GM13977 (cell line): ENCODE results near the gene CRADD.
"Not testable (repeated sequence)": the region's sequence is repeated elsewhere in the genome, so short reads cannot be mapped to it uniquely, and the experiment has no call there.

Experiments
- DNase-seq: peaks from one replicate; pipeline ENCODE4 v3.0.0; 2012; ENCODE audit warnings: low spot score
- CTCF ChIP-seq: IDR thresholded peaks from 2 replicates; pipeline ENCODE4 v1.5.1; 2012; ENCODE audit warnings: mild to moderate bottlenecking, control low read depth; ENCODE audit not compliant: insufficient read depth; ENCODE audit errors: extremely low read depth, missing control alignments
- in situ Hi-C: fragments of 300-500 bp; cut with MboI; formaldehyde crosslinking; loops from one replicate; pipeline ENCODE4 v1.12.0; 2022; ENCODE audit warnings: low sequenced_read_pairs, low pct_unique_long_range_greater_than_20kb, mixed read lengths, inconsistent platforms; ENCODE audit not compliant: unreplicated experiment

CRADD gene

DNA sequence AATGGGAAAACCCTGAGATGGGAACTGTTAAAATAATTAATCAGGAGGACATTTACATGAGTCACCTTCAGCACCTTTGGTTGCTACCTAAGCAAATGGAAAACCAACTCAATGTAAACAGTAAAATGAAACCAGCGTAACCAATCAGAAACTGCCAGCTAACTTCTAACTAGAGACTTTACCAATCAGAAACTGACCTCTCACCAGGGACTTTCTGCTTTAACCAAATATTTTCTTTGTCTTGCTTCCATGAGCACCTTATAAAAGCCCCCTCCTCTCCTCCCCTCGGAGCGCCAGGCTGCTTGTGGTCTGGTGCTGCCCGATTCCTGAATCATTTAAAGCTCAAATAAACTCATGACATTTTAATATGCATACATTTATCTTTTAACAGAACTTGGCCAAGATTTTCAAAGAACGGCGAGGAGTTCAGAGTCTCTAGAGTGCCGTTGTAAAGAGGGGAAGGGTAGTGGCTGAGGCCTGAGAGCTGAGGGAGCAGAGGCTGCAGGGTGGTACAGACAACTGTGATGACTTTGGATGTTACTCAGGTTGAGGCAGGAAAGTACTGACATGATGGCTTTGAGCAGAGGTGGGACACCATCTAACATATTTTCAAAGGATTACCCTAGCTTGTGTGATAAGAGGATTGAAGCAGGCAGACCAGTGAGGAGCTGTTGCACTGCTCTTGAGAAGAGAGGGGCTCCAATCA lies 183.6 kb downstream of the CRADD start:
- DNase-seq: no peak
- TF ChIP-seq CTCF: no peak
- in situ Hi-C loops: no loop called here

DNA sequence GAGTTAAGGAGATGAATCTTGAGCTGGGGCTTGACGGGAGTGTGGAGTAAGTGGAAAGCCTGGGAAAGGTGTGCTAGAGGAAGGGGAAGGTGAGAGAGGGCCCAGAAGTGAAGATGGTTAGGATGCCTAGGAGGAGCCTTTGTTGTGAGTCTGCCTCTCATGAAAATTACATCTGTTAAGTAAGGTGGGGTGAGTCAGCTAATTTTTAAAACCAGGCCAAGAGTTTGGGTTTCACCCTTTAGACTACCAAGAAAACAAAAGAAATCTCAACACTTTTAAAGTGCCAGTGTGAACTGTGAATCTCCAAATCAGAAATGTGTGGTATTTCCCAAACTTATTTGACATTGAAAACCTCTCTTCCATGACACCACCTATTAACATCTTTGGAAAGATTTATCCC lies 185.2 kb downstream of the CRADD start:
- no peak for DNase-seq
- in situ Hi-C loops: no loop called here
- TF ChIP-seq CTCF: no peak

GRCh38 chr12:93865751-93866150 lies 188.6 kb downstream of the CRADD start:
- in situ Hi-C loops: no loop called here
- DNase-seq: no peak
- TF ChIP-seq CTCF: no peak

- in situ Hi-C loops: no loop called here
- TF ChIP-seq CTCF: no peak
- DNase-seq: no peak
Observed at GRCh38 chr12:93868771-93869170, 191.6 kb downstream of the CRADD start.

GRCh38 chr12:93870020-93870795 lies 193.0 kb downstream of the CRADD start:
- in situ Hi-C loops: no loop called here
- DNase-seq: no peak
- TF ChIP-seq CTCF: no peak

DNA sequence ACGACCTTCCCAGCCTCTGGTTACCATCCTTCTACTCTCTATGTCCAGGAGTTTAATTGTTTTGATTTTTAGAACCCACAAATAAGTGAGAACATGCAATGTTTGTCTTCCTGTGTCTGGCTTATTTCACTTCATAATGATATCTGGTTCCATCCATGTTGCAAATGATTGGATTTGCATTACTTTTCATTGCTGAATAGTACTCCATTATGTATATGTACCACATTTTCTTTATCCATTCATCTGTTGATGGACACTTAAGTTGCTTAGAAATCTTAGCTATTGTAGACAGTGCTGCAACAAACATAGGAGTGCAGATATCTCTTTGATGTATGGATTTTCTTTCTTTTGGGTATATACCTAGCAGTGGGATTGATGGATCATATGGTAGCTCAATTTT lies 194.4 kb downstream of the CRADD start:
- DNase-seq, in situ Hi-C loops: not testable (repeated sequence)

GRCh38 chr12:93873561-93873960 lies 196.4 kb downstream of the CRADD start:
- no peak for TF ChIP-seq CTCF
- DNase-seq: no peak
- in situ Hi-C loops: no loop called here
